ENCODE data around the gene ANKRD53.
A peak's percentile ranks its signal among the peaks of the same experiment; 100 is the strongest.

Gene ANKRD53

GRCh38 chr2:70944111-70944690 lies 34.2 kb upstream of the ANKRD53 start:
- no peak for DNase-seq

DNA sequence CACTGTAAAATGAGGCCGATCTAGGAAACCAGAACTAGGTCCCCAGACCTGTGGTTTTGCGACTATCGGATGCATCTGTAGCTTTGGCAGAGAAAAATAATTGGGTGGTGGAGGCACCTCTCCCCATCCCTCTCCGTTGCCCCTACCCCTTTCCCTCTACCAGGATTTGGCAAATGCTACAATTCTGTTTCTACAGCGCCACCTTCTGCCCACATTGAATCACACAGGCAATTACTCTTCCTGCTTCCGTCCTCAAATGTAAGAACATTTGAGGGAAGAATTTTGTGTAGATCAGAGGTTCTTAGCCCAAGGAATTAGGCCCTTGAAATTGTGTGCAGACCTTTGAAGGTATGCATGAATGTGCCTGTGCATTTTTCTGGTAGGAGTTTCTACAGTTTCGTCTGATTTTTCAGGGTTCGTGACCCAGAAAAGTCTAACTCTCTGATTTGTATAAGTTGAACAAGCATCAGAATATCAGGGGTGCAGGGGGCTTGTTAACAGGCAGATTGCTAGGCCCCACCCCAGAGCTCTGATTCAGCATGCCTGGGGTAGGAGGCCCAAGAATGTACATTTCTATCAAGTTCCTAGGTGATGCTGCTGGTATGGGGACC lies 31.5 kb upstream of the ANKRD53 start:
- DNase-seq, result peak; percentile 53

GRCh38 chr2:70947556-70948184 lies 30.8 kb upstream of the ANKRD53 start:
- DNase-seq, result no peak

GRCh38 chr2:70948337-70949003 lies 30.0 kb upstream of the ANKRD53 start:
- peak; percentile 81 for DNase-seq

DNA sequence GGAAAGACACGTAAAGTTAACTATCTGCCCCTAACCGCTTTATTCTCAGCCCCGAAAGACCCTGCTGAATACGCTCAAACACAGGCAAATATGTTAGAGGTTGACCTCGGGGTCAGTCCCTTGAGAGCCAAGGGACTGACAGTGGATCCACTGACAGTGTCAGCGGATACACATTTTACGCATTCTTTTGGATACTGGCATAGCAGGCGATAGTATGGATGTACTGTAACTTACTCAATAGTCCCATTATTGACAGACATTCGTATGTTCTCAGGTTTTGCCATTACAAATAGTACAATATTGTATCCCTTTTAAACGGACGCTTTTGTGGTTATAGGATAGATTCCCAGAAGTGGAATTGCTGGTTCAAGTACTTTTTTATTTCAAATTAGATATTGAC lies 29.3 kb upstream of the ANKRD53 start:
- DNase-seq, result no peak

DNA sequence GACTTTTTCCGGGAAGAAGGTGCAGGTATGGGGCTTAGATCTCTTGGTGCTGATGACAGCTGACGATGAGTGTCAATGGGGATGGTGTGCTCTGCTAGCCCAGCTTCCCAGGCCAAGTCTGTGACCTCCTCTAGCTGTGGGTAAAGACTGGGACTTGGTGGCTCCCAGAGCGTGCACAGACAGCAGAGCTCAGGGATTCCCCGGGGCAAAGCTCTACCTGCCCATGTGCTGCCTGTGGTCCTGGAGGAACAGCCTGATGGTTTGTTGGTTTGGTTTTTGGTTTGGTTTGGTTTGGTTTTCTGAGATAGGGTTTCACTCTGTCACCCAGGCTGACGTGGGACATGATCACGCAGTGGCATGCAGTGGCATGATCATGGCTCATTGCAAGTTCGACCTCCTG lies 23.5 kb upstream of the ANKRD53 start:
- no peak for DNase-seq

DNA sequence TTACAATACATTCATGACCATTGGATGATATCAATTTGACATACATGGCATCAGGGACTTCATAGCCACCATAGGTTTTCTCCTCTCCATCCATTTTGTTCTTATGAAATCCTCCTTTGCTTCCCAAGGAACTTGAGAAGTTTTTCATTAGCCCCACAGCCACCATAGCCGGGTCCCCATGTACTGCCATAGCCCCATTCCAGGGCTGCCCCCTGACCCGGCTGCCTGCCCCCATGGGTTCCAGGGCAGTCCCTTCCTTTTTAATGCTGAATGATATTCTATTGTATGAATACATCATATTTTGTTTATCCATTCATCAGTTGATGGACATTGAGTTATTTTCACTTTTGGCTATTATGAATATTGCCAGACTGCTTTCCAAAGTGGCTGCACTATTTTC lies 22.3 kb upstream of the ANKRD53 start:
- DNase-seq, result no peak

GRCh38 chr2:70957798-70958197 lies 20.6 kb upstream of the ANKRD53 start:
- no peak for DNase-seq

DNA sequence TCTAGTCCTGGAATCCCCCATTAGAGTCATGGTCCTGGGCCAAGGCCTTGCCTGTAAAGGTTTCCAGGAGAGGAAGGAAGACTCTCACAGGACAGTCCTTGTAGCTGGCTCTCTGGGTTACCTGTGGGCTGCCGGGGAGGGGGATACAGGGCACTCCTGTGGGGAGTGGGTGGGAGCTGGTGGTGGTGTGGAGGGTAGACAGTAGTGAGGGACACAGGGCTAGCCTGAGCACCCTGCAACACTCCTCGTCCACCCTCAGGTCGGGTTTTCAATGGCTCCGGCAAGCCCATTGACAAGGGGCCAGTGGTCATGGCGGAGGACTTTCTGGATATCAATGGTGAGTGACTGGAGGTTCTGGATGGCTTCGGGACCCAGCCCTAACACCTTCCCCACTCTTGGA lies 19.7 kb upstream of the ANKRD53 start:
- DNase-seq, result no peak

- DNase-seq, result no peak
Observed at GRCh38 chr2:70959271-70959761, 19.1 kb upstream of the ANKRD53 start.

GRCh38 chr2:70959851-70960832 lies 18.3 kb upstream of the ANKRD53 start:
- DNase-seq, result no peak

- DNase-seq, result no peak
Observed at GRCh38 chr2:70960833-70961647, 17.4 kb upstream of the ANKRD53 start.

GRCh38 chr2:70961648-70961994 lies 16.8 kb upstream of the ANKRD53 start:
- DNase-seq, result no peak

DNA sequence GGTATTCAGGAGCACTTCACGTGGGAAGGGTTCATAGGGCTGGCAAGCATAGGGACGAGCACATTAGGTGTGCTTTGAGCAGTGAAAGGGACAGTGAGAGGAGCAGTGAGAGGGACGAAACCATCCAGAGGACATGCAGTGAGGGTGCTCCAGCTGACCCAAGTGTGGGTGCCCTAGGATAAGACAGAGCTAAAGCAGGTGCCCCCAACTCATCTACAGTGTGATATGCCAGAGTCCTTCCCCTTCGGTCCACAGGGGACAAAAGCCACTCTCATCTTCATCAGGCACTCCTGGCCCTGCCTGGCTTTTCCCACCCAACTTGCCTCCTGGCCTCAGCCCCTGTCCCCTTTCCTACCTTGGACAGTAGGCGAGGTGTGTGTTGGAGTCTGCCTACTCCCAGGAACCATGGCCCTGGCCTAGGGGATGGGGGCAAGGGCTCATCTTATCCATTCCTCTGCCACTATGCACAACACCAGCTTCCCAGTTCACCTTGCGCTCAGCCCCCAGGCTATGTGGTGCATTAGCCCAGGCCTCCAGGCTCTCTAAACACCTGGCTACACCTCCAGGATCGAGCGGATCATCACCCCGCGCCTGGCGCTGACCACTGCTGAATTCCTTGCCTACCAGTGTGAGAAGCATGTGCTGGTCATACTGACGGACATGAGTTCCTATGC lies 16.1 kb upstream of the ANKRD53 start:
- DNase-seq, result no peak

DNA sequence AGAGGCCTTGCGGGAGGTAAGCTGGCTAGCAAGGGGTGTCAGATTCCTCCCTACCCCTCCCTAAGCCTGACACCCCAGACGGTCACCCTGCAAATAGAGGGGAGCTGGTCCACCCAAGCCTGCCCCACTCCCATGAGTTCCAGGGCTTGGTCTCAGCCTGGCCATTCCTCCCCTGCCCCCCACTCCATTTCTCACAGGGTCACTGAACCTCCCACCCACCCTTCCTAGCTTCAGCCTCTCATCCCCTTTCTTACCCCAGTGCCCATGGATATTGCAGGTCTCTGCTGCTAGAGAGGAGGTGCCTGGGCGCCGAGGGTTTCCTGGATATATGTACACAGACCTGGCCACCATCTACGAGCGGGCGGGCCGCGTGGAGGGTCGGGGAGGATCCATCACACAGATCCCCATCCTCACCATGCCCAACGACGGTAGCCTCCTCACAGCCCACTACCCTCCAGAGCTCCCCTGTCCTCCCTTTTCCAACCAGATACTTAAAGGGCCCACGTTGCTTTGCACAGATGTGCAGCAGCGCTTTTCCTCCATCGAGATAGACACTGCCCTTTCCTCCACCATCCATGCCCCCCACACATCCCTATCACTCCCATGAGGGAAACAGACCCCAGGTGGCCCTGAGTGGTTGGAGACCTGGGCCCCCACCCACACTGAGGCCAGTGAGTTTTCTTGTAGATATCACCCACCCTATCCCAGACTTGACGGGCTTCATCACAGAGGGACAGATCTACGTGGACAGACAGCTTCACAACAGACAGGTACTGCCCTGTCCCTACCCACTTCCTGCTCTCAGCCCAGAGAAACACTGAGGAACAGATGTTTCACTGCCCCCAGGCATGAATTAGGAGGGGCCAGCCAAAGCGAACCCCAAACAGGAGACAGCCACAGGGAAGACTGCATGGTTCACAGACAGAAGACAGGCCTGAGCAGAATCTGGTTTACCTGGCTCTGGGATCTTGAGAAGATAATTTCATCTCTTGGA lies 15.2 kb upstream of the ANKRD53 start:
- no peak for DNase-seq

DNA sequence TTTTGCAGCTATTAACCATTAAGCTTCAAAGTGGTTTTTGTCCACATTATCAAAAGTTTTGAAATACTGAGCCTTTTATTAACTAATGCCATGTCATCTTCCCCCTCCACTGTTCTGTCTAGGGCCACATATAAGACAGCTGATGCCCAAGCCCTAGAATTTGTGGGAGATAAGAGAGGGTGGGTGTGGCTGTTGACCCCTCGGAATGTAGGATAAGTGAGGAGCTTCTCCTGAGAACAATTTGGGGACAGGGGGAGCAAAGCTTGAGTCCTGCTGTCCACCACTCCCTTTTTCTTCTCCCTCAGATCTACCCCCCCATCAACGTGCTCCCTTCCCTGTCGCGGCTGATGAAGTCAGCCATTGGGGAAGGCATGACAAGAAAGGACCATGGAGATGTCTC lies 14.3 kb upstream of the ANKRD53 start:
- DNase-seq, result no peak

GRCh38 chr2:70964596-70965386 lies 13.6 kb upstream of the ANKRD53 start:
- peak; percentile 61 for DNase-seq

GRCh38 chr2:70965506-70965905 lies 12.9 kb upstream of the ANKRD53 start:
- no peak for DNase-seq

GRCh38 chr2:70966681-70967080 lies 11.7 kb upstream of the ANKRD53 start:
- DNase-seq, result no peak
